K562 (cell line): ENCODE measurements around the gene DTNBP1. TPM values are rescaled to one million over a fixed set of nuclear protein-coding genes. Genes with fewer than 3 reads are reported as not detected.

Experiments used
- CHAMP1 ChIP-seq: fragments of 450-650 bp; IDR thresholded peaks from 2 replicates; pipeline ENCODE4 v1.6.1; 2016; ENCODE audit warnings: mild to moderate bottlenecking
- EP400 ChIP-seq: fragments of 450-650 bp; IDR thresholded peaks from 2 replicates; pipeline ENCODE4 v1.6.1; 2017; ENCODE audit warnings: antibody characterized with exemption, mild to moderate bottlenecking, moderate library complexity
- GABPB1 ChIP-seq: sonication (generic); formaldehyde crosslinking; IDR thresholded peaks from 2 replicates; pipeline ENCODE4 v1.8.0; 2022; ENCODE audit warnings: mild to moderate bottlenecking, missing genetic modification reagents
- HNRNPUL1 ChIP-seq: fragments of 200-400 bp; formaldehyde crosslinking; IDR thresholded peaks from 2 replicates; pipeline ENCODE4 v1.6.1; 2017; ENCODE audit warnings: low read length
- KLF13 ChIP-seq: fragments of 450-650 bp; IDR thresholded peaks from 2 replicates; pipeline ENCODE4 v1.6.1; 2016; ENCODE audit warnings: missing genetic modification characterization, low read depth, mild to moderate bottlenecking, missing compliant biosample characterization, moderate library complexity, borderline replicate concordance
- NCOA1 ChIP-seq: fragments of 450-650 bp; IDR thresholded peaks from 2 replicates; pipeline ENCODE4 v1.6.1; 2016; ENCODE audit warnings: low read depth
- NFE2L1 ChIP-seq: fragments of 450-650 bp; IDR thresholded peaks from 2 replicates; pipeline ENCODE4 v1.6.1; 2016; ENCODE audit warnings: missing genetic modification characterization, low read depth, mild to moderate bottlenecking, missing compliant biosample characterization, moderate library complexity, borderline replicate concordance
- PCBP1 ChIP-seq: fragments of 200-400 bp; formaldehyde crosslinking; IDR thresholded peaks from 2 replicates; pipeline ENCODE4 v1.6.1; 2018; ENCODE audit warnings: mild to moderate bottlenecking, low read depth, low read length; ENCODE audit not compliant: poor library complexity, severe bottlenecking
- SAFB ChIP-seq: fragments of 200-400 bp; formaldehyde crosslinking; IDR thresholded peaks from 2 replicates; pipeline ENCODE4 v1.6.1; 2017; ENCODE audit warnings: low read depth, low read length, borderline replicate concordance
- TFE3 ChIP-seq: fragments of 450-650 bp; formaldehyde crosslinking; IDR thresholded peaks from 2 replicates; pipeline ENCODE4 v1.4.0; 2020; ENCODE audit warnings: mild to moderate bottlenecking, mixed read lengths
- XRCC3 ChIP-seq: fragments of 450-650 bp; IDR thresholded peaks from 2 replicates; pipeline ENCODE4 v1.6.1; 2017; ENCODE audit warnings: mild to moderate bottlenecking, moderate library complexity
- ZNF592 ChIP-seq: fragments of 450-650 bp; IDR thresholded peaks from 2 replicates; pipeline ENCODE4 v1.6.1; 2017; ENCODE audit warnings: antibody characterized with exemption, mild to moderate bottlenecking
- ZNF644 ChIP-seq: fragments of 200-800 bp; sonication (Bioruptor generic); IDR thresholded peaks from 2 replicates; pipeline ENCODE4 v1.6.1; 2016; ENCODE audit warnings: low read depth, missing genetic modification characterization, missing compliant biosample characterization
- polyA plus RNA-seq, 8 experiments: library from polyadenylated mRNA; depleted of rRNA in 4 of 8; stranded (reverse) in 5 of 8; unstranded in 3 of 8; fragments of >200 nt; fragmentation: Nextera tagmentation in 2 of 8; fragmentation: Illumina TruSeq in 1 of 8; extraction: Ambion mirVana in 2 of 8; extraction: Trizol in 1 of 8; gene quantifications; 2 replicates each; pipeline versions ENCODE4 v1.2.1 to v1.2.3, GENCODE V29; 2011 to 2014; ENCODE audit warnings: inconsistent platforms in 1 of 8, missing spikeins in 1 of 8
- total RNA-seq, 7 experiments: library from RNA; depleted of rRNA in 6 of 7; stranded (reverse); fragments of >200 nt in 6 of 7; fragmentation: Illumina TruSeq in 2 of 7; extraction: Trizol in 2 of 7; gene quantifications; 2 replicates each; pipeline versions ENCODE4 v1.2.1 to v1.2.3, GENCODE V29; 2011 to 2021; ENCODE audit warnings: low replicate concordance in 1 of 7
- TF ChIP-seq, protein P1 (sequence below): fragments of 250-450 bp; sonication (Bioruptor Pico); IDR thresholded peaks from 2 replicates; pipeline ENCODE4 v1.4.0; 2020; ENCODE audit warnings: mild to moderate bottlenecking
- TF ChIP-seq, protein P2 (sequence below): fragments of 450-650 bp; IDR thresholded peaks from 2 replicates; pipeline ENCODE4 v1.6.1; 2016; ENCODE audit warnings: borderline replicate concordance

Gene DTNBP1
- total and polyA plus RNA-seq, 9 of the 15 experiments (the other 6 are each of a cell fraction or from before 2014, with no cell fraction given), result 16.7 to 54.5 (median 21.4) TPM

GRCh38 chr6:15575357-15576033 is 87.3 kb downstream of the DTNBP1 start (continued):
- TF ChIP-seq EP400 (peak; percentile 34; the same call in 1 of the 2 replicates), ZNF644 (tag) (0 out of 2 replicates have a peak, but pooled peaks have one; percentile 50), NCOA1 (no peak), KLF13 (tag) (no peak), XRCC3 (no peak), GABPB1 (CRISPR knock-in tag) (no peak), ZNF592 (no peak), NFE2L1 (tag) (no peak), PCBP1 (no peak), HNRNPUL1 (no peak), CHAMP1 (no peak), SAFB (no peak), TFE3 (CRISPR knock-in tag) (no peak)
- TF ChIP-seq, protein P1, sequence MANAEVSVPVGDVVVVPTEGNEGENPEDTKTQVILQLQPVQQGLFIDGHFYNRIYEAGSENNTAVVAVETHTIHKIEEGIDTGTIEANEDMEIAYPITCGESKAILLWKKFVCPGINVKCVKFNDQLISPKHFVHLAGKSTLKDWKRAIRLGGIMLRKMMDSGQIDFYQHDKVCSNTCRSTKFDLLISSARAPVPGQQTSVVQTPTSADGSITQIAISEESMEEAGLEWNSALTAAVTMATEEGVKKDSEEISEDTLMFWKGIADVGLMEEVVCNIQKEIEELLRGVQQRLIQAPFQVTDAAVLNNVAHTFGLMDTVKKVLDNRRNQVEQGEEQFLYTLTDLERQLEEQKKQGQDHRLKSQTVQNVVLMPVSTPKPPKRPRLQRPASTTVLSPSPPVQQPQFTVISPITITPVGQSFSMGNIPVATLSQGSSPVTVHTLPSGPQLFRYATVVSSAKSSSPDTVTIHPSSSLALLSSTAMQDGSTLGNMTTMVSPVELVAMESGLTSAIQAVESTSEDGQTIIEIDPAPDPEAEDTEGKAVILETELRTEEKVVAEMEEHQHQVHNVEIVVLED (CRISPR knock-in tag), result no peak
- TF ChIP-seq, protein P2, sequence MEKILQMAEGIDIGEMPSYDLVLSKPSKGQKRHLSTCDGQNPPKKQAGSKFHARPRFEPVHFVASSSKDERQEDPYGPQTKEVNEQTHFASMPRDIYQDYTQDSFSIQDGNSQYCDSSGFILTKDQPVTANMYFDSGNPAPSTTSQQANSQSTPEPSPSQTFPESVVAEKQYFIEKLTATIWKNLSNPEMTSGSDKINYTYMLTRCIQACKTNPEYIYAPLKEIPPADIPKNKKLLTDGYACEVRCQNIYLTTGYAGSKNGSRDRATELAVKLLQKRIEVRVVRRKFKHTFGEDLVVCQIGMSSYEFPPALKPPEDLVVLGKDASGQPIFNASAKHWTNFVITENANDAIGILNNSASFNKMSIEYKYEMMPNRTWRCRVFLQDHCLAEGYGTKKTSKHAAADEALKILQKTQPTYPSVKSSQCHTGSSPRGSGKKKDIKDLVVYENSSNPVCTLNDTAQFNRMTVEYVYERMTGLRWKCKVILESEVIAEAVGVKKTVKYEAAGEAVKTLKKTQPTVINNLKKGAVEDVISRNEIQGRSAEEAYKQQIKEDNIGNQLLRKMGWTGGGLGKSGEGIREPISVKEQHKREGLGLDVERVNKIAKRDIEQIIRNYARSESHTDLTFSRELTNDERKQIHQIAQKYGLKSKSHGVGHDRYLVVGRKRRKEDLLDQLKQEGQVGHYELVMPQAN, result no peak
